GM12892 (cell line): ENCODE results near the gene LDLRAD4.

Experiments
- POLR2A ChIP-seq: IDR thresholded peaks from 2 replicates; pipeline ENCODE4 v1.6.1; 2011; ENCODE audit warnings: low read depth, low read length, control low read depth
- POLR2AphosphoS5 ChIP-seq: IDR thresholded peaks from 2 replicates; pipeline ENCODE4 v1.6.1; 2011; ENCODE audit warnings: low read depth, low read length, control low read depth
- TAF1 ChIP-seq: IDR thresholded peaks from 2 replicates; pipeline ENCODE4 v1.6.1; 2011; ENCODE audit warnings: low read depth, mild to moderate bottlenecking, control low read depth, low read length, borderline replicate concordance

GRCh38 chr18:13380691-13381070, 162.1 kb downstream of the LDLRAD4 start:
- TF ChIP-seq POLR2AphosphoS5 (no peak), TAF1 (no peak), POLR2A (no peak)
